NCI-H226 (cell line): ENCODE data around the gene MAD1L1.

Source experiments
- DNase-seq: peaks from one replicate; pipeline ENCODE4 v3.0.0-alpha.2; 2015

The MAD1L1 gene

DNA sequence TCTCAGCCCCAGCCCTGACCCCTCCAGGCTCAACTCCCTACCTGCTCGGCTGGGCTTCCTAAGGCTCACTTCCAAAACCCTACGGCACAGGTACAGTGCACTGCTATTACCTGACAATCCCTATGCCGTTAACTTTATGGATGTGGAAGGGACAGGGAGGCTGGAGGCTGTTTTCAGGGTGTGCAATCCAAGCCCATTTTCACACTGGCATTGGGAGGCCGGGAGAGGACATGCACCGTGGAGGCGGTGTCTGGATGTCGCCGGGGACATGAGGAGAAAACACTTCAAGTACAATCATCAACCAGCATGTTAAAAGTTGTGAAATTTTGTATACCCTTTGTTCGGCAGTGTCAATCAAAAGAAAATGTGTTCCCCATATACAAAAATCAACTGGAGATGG lies 80.1 kb downstream of the MAD1L1 start:
- no peak for DNase-seq

DNA sequence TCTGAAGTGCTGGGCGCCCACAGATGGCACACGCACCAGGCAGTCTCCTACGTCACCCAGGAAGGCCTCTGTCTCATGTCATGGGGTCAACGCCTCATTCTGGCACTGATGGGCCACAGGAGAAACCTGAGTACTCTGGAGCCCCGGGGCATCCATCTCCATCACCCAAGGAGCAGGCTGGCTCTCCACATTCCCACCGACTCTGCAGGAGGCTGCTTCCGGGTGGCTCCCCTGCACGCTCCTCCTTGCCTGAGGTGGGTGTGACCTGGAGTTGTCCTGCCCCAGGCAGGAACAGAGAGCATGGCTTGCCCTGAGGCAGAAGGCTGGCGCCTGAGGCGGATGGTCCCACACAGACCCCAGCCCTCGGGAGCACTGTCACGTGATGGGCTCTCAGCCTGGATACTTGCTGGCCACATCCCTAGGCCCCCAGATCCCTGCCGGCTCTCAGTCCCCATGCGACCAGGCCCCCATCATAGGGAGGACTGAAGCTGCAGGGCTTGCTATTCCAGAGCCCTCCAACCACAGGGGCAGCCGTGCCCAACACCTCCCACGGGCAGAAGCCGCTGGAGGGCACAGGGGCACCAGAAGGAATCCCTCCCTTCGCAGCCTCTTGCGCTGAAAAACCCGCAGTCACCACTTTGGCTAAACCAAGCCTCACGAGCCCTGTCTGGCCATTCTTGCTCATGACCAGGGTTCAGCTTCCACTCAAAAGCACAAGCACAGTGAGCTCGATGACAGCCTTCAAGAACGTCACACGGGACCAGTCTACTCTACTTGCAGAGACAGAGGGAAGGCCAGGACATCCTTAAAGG lies 80.7 kb downstream of the MAD1L1 start:
- no peak for DNase-seq

DNA sequence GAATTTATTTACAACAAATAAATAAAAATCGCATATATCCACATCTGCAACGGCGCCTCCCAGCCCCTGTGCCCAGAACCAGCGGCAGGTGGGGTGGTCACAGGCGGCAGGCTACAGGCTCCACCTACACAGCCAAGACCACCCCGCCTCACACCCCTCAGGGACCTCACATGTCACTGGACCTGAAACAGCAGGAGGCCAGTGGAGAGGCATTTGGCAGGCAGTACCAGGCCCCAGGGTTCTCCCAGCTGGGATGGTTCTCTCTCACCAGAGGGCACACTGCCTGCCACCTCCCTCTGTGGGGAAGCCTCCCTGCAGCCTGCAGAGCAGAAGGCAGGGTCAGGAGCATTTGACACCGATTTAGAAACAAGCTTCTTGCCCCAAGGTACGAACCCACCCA lies 81.5 kb downstream of the MAD1L1 start:
- no peak for DNase-seq

DNA sequence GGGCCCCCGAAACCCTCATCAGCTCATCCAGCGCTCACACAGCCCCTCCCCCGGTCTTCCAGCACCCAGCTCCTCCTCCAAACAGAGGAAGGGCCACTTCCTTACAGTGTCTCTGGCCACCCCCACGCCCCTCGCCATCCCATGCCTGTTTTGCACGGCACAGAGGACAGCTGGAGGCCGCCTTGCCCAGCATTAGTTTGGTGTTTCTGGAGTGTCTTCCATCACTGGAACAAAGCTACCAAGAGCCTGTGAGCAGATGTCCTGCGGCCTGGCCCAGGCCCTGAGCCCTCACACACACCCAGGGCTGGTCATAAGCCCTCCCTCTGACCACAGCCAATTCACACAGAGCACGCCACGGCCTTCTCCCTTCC lies 82.3 kb downstream of the MAD1L1 start:
- no peak for DNase-seq

DNA sequence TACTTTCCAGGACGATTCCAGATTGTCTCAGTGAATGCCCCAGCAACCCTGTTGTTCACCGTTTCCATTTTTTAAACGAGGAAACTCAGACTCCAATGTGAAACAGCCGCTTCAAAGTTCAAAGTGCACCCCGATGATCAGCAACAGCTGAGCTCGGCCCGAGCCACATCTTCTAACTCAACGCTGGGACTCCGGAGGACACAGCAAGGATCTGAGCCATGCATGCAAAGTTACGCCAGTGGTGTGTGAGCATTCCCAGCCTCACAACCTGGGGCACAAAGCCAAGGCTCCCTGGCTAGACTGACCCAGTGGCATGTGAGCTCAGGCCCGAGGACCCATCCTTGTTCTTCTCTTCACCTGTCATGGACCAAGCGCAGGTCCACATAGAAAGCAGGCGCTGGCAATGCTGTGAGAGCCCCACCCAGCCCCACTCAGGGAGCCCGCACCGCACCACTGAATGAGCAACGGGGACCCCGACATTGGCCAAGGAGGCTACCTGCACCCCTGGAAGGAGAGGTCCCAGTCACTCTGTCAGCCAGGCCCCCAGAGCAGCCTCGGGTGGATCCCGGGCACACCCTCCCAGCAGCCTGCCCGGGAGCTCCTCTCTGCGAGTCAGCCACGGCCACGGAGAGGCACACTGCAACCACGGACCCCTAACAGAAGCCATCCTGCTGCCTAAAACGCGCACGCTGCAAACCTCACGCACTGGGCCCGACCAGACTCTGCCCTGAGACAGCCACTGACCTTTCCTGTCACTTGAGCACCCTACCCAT lies 82.9 kb downstream of the MAD1L1 start:
- DNase-seq = no peak

DNA sequence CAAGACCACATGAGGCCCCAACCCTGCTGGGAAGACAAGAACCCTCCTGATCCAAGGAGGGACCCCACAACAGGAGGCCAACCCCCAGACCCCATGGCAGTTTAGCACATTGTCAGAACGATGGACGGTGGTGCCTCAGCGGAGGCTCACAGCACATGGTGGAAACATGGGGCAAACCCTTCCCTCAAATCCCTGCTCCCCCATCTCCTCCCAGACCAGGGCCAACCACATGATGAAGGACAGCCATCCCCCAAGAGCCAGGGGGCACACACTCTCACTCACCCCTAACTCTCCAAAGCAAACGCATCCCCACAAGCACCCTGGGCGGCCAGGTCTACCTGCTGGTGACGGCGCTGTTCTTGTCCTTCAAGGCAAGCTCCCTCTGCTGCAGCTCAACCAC lies 83.9 kb downstream of the MAD1L1 start:
- DNase-seq = no peak

DNA sequence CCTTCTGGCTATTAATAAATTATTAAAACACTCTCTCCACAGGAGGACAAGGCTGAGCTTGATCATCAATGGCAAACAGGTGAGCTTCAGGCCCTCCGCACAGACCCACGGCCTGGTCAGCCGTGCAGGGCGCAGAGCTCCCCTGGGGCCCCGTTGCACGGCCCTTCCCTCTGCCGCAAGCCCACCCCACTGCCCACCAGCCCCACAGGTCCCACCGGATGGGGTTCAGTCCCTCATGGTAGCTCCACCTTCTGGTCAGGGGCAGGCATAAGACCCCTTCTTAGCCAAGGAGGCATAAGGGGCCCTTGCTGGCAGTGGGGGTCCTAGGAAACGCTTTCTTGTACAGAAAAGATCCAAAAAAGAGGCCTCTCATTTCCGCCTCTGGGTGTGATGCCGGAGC lies 84.6 kb downstream of the MAD1L1 start:
- DNase-seq = no peak

DNA sequence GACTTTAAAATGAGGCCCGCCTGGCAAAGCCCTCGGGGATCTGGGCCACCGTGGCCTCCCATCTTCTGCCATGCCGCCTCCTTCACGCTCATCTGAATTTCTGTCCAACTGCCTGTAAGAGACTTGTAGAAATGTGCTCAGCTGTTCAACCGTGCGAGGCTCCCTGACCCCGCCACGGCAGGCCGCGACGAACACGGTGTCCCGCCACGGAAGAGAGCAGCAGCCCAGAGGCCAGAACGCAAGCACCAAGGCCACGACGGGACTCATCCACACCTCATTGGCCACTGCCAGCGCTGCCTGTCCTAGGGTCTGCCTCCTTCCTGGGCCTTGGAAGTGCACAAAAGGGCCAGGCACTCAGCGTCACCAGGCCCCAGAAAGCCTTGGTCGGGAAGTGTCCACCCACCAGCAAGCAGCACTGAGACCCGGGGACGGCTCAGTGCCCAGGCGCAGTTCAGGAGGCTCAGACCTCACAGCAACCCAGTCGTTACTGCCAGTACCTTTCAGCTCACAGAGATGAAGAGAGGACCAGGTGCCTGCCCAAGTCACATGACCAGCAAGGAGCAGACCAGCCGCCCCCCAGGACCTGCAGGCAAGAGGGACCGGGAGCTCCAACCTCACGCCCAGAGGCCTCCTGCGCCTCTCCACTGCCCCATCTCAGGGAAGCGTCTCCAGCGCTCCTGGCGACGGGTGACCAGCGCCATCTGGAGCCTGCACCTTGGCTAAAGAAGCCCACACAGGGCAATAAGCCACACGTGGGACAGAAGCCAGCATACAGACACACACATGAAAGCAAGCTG lies 85.9 kb downstream of the MAD1L1 start:
- DNase-seq = no peak

DNA sequence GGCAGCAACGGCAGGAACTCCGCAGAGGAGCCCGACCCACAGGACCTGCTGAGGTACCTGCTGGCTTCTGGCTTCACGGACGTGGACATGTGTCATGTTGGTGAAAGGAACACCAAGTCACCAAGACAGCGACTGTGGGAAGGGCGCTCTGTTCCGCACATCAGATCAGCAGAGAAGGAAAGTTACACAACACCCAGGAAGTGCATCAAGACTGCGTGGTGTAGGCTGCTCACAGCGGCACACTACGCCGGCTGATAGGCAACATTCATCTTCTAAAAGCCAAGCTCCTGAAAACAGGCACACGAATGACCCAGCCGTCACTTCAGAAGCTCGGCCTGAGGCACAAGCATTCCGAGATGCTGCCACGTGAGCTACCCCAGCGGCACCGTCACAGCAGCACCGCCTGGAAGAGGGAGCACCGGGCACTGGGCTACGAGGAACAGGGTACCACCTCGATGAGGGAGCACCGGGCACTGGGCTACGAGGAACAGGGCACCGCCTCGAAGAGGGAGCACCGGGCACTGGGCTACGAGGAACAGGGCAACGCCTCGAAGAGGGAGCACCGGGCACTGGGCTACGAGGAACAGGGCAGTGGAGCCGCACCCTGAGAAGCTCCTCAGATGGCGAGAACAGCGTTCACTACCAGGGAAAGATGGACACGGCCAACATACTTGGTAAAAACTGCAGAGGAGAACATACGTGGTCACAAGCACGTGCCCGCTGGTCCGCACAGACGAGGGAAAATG lies 86.7 kb downstream of the MAD1L1 start:
- DNase-seq = no peak

DNA sequence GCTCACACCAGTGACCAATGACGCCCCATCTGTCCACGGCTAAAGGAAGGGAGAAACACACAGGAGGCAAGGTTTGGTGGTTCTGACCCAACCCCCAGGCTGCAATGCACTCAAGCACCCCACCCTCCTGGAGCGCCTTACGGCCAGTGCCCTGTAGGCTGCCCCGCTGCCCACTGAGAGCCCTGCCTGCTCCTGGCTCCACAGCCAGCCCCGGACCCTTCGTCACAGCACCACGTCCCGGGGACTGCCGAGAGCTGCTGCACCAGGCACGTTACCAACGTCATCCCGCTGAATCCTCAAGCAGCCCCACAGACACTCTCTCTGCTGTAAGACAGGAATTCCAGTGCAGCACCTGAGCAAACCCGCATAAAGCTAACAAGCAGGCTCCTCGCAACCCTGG lies 87.8 kb downstream of the MAD1L1 start:
- no peak for DNase-seq

DNA sequence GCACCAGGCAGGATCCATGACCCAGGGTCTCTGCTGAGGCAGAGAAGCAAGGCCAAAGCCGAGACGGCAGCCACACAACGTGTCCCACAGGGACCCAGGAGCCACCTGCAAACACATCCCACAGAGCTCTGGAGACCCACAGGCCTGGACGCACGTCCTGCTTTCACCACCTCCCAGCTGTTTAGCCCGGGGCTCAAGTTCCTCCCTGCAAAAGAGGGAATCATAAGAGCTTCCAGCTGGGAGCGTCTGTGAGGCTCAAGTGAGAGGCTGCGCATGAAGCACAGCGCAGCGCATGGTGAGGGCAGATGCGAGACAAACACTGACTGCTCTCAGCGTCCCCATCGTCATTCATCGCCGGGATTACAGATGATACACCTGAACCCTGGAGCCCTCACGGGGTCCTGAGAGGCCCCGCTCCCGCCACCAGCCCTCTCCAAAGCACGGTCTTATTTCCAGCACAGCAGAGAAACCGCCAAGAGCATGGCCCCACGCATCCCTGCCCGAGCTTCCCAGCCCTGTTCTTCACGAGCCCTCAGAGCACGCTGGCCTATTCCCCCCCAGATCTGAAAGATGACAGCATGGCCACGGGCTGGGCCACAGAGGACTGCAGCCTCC lies 88.7 kb downstream of the MAD1L1 start:
- no peak for DNase-seq

DNA sequence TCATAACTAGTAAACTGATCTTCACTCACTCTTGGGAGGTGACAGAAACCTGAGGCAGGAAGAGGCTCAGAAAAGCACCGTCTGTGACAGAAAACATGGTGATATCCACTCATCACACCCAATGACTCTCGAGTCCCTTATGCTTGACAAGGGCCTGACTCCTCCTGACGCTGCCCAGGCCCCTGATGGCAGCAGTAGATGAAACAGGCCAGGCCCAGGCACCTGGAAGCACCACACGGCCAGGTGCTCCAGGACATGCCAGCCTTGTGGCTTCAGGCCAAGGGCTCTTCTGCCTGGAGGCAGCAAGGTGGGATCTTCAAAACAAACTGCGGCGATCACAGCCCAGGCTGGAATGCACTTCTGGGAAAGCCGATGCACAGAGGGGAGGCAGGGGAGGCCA lies 89.3 kb downstream of the MAD1L1 start:
- no peak for DNase-seq

DNA sequence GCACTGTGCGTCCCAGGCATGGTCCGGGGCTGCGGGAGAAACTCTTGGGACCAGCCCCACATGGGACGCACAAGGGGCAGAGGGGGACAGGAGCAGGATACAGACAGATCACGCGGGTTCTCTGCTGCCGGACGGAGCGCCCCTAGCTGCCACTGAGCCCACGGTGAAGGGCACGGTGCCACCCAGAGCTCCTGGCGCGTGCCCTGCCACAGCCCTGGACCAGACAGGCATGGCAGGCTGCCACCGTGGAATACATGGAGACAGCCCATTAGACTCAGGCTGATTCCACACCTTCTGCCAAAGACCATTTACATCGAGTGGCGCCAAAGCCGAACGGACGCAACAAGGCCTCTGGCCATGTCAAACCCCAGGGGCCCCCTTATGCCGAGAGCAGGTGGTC lies 90.4 kb downstream of the MAD1L1 start:
- no peak for DNase-seq

DNA sequence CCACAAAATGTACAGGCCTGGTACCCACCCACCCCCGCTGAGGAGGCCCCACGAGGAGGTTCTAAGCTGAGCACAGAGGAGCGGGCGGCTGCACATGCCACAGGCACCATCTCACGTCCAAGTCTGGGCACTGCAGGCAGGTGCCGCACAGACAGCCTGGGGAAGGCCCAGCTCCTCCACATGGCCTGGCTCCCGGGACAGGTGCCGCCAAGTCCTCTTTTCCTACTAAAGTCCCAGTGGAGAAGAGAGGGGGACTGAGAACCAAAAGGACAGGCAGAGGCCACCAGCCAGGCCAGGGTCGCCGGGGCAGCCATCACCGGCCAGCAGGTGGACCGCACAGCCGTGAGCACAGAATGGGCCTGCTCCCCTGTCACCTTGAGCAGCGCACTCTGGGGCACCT lies 91.1 kb downstream of the MAD1L1 start:
- no peak for DNase-seq

DNA sequence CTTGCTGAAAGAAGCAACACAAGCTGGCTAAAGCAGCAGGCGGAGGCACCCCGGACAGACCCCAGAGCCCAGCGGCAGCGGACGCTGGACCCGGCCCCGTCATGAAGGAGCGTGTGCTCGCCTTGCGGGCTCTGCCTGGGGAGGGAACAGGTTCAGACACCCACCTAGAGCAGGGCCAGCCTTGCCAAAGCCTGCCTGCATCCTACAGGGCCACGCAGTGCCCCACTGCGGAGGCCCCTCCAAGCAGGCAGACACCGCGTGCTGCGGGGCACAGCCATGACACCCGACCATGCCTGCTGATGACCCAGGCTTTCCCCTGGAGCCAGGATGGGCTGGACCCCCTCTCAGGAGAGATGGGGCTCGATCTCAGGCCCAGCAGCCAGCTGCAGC lies 91.7 kb downstream of the MAD1L1 start:
- DNase-seq = no peak

DNA sequence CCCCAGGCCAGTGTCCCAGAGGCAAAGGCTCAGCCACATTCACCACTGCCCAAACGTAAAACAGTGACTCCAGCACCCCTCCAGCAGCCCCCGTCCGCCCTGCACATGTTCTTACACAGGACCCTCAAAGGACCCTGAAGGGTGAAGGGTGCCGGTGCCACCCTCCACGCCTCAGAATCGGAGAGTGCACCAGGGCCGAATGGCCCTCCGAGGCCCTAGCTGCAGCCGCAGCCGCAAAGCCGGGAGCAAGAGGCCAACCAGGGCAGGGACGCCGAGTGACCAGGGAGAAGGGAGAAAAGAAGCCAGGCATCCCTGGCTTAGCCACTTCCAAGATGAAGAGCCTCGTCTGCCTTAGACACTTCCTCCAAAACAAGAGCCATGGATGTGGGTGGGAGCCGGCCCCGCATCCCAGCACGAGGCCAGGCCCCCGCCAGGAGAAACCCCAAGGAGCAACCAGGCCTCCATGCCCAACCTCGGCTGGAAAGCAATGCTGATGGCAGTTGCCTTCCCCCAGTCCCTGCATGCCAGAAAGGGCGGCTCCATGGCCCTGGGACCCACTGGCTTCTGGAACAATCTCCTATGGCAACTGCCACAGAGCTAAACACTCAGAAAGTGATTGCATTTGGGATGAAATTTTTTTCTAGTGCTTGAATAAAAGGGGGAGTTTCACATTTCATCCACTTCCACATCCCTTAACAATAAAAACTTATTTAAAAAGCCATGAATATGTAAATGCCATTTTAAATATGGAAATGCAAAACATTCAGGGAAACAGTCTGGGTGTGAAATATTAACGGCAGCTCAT lies 92.3 kb downstream of the MAD1L1 start:
- no peak for DNase-seq

DNA sequence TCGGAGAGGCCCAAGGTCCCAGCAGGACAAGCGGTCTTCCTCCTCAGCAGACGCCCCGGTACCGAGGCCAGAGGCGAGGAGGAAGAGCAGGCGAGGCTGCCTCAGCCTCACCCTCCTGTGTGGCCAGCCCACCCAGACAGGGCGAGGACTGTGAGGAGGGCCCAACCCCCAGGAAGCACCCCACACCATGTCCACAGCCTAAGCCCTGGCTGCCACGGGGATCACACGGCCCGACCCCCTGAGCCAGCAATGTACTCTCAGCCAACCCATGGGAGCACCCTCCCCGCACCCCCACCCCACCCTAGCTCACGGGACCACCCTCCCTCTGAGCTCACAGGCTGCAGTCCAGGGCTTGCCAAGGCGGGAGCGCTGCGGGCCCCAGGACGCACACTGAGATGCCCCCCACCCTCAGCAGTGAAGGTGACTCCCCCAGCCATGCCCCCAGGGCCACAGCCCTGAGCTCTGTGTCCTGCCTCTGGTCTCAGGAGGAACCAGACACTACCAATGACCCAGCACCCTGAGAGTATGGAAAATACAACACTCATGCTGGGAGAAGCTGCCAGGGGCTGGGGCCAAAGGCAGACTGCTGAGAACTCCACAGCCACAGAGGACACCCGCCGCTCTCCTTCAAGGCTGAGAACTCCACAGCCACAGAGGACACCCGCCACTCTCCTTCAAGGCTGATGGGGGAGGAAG lies 93.6 kb downstream of the MAD1L1 start:
- no peak for DNase-seq

DNA sequence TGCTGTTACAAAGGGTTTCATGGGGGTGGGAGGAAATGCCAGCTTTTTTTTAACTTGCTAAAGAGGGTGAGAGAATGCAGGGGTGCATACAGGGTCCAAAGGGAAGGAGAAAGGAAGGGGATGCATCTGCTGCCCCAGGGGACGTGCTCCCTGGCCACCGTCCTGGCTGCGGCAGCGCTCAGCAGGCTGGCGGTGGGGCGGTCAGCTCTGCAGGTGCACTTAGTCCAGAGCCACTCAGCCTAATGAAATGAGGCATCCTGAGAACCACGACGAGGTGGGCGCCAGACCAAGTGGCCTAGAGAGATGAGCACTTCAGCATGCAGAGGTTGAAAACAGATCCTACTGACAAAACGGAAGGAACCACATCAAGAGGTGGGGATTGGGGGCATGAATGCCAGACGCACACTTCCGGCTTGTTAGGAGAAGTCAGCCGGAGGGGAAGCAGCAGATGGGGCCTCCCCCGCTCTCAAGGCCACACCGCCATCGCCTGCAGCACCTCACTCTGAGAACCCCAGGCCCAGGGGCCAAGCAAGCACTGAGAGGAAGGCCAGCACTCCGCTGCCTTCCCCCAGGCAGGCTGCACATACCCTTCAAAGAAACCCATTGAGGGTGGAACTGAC lies 94.5 kb downstream of the MAD1L1 start:
- no peak for DNase-seq

DNA sequence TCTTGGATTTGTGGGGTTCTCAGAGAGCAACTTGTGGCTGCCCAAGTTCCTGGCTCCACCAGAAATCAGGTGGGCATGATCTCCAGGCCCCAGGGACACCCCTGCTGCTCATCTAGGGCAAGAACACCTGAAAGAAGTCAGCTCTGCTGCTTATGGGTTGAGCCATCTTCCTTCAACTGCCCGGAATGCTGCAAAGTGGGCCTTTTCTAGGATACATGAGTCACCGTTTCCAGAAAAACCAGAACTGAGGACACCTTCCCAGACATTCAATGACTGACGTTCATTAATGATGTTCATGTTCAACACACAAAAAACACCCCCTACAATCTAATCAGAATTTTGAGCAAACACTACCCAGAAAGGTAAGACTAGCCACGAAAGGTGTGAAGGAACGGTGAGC lies 98.0 kb downstream of the MAD1L1 start:
- DNase-seq = no peak

DNA sequence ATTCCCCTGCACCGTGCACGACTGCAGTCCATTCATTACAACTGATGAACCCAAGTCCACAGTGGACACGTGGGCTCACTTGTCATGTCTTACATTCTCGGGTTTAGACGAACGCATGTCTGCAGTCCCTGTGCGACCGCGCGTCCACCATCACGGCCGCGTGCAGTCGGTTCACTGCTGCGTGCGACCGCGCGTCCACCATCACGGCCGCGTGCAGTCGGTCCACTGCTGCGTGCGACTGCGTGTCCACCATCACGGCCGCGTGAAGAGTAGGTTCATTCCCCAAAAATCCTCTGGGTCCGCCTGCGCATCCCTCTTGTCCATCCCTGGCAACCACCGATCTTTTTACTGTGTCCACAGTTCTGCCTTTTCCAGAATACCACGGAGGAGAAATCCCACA lies 100.5 kb downstream of the MAD1L1 start:
- DNase-seq = no peak

DNA sequence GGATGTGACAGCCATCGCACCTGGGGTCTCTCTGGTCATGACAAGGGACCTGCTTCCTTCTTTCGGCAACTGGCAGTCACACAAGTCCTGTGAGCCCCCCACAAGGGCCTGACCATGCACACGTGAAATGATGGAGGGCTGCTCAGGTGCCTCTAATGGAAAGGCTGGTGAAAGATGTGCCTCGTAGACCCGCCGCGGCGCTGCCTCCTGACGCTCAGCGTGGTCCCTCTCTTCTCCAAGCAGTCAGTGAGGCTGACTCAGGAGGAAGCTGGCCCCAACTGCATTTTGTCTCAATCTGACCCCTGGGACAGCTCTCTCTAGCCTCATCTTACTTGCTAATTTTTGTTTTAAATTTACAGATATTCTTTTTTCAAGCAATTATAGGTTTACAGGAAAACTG lies 100.9 kb downstream of the MAD1L1 start:
- no peak for DNase-seq
